Activated CD8-positive, alpha-beta T cell treated with anti-CD3 and anti-CD28 coated beads for 36 hours (primary cell): Measurements from ENCODE around the gene MTFMT. TPM values are rescaled to one million over a fixed set of nuclear protein-coding genes. Genes with fewer than 3 reads are reported as not detected.

ENCODE experiments used
- ATAC-seq: fragments of 200-7000 bp; cut with Tn5 transposase; one replicate; pipeline ENCODE4 v1.10.0; 2021; ENCODE audit warnings: mild to moderate bottlenecking, moderate library complexity
- CTCF ChIA-PET: fragments of 350-600 bp; sonication (Branson Sonifier 250); formaldehyde crosslinking; loops from one replicate; lab custom pipeline; 2021; ENCODE audit warnings: antibody characterized with exemption; lab: Charles Lee
- POLR2A ChIA-PET: fragments of 350-600 bp; sonication (Branson Sonifier 250); formaldehyde crosslinking; loops from one replicate; lab custom pipeline; 2021; ENCODE audit warnings: antibody characterized with exemption; lab: Charles Lee
- DNase-seq: peaks from one replicate; pipeline ENCODE4 v3.0.0-alpha.2; 2020
- H3K27ac Mint-ChIP-seq: one replicate; pipeline ENCODE4 v1.8.0; 2021; ENCODE audit warnings: mild to moderate bottlenecking, mixed read lengths
- H3K27me3 Mint-ChIP-seq: one replicate; pipeline ENCODE4 v1.8.0; 2021; ENCODE audit warnings: mixed read lengths
- H3K36me3 Mint-ChIP-seq: one replicate; pipeline ENCODE4 v1.8.0; 2021; ENCODE audit warnings: low read depth, mixed read lengths
- H3K4me1 Mint-ChIP-seq: one replicate; pipeline ENCODE4 v1.8.0; 2021; ENCODE audit warnings: low read depth, mixed read lengths
- H3K4me3 Mint-ChIP-seq: one replicate; pipeline ENCODE4 v1.8.0; 2021; ENCODE audit warnings: mild to moderate bottlenecking, moderate library complexity, mixed read lengths
- H3K9me3 Mint-ChIP-seq: one replicate; pipeline ENCODE4 v1.8.0; 2021; ENCODE audit warnings: mixed read lengths
- intact Hi-C: fragments of 100-400 bp; cut with micrococcal nuclease; formaldehyde crosslinking; loops from one replicate; pipeline ENCODE4 v1.10.0; 2022
- total RNA-seq, 2 experiments: library from RNA; stranded (reverse); gene quantifications; one replicate each; pipeline ENCODE4 v1.2.3, GENCODE V29; 2021
- TF ChIP-seq, protein P1 (sequence below): fragments of 200-600 bp; IDR thresholded peaks from one replicate; pipeline ENCODE4 v1.8.0; 2022; ENCODE audit warnings: antibody characterized with exemption, mild to moderate bottlenecking

MTFMT gene
- total RNA-seq, 2 experiments from 2014 or later: 19.7 to 21.0 TPM

DNA sequence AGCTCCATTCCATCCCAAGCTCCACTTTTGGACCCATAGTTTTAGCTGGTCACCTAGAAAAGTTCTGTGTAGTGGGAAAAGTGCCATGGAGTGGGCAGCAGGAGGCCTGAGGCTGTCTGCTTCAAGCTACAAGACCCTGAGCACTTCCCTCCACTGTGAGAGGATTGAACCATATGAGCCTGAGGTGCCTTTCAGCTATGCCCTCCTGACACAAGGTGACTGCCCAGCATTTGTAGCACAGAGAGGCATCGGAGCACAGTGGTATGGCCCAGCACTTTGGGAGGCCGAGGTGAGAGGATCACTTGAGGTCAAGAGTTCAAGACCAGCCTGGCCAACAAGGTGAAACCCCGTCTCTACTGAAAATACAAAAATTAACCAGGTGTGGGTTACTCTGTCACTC lies 43.2 kb upstream of the MTFMT start:
- no peak overlapping the region for H3K27ac Mint-ChIP-seq
- H3K36me3 Mint-ChIP-seq: no peaks in the 10 kb centered on the region
- ATAC-seq (no peak), DNase-seq (no peak)
- ChIA-PET POLR2A (interaction anchor here (1.1 kb wide), 1 partner anchor 34 kb away, joined by 3 read pairs; no protein-coding TSS in a partner anchor), CTCF (interaction anchor here (1.0 to 1.4 kb wide), 2 partner anchors 11 to 13 kb away, joined by 3 to 4 read pairs; no protein-coding TSS in a partner anchor)
- TF ChIP-seq, protein P1, sequence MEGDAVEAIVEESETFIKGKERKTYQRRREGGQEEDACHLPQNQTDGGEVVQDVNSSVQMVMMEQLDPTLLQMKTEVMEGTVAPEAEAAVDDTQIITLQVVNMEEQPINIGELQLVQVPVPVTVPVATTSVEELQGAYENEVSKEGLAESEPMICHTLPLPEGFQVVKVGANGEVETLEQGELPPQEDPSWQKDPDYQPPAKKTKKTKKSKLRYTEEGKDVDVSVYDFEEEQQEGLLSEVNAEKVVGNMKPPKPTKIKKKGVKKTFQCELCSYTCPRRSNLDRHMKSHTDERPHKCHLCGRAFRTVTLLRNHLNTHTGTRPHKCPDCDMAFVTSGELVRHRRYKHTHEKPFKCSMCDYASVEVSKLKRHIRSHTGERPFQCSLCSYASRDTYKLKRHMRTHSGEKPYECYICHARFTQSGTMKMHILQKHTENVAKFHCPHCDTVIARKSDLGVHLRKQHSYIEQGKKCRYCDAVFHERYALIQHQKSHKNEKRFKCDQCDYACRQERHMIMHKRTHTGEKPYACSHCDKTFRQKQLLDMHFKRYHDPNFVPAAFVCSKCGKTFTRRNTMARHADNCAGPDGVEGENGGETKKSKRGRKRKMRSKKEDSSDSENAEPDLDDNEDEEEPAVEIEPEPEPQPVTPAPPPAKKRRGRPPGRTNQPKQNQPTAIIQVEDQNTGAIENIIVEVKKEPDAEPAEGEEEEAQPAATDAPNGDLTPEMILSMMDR: no peak
- intact Hi-C loops: no loop called here
- no peak overlapping the region for H3K4me3 Mint-ChIP-seq
- peaks cover 4% of the 10 kb centered on the region for H3K4me1 Mint-ChIP-seq
- H3K27me3 Mint-ChIP-seq: peaks cover 13% of the 10 kb centered on the region
- H3K9me3 Mint-ChIP-seq: no peaks in the 10 kb centered on the region

DNA sequence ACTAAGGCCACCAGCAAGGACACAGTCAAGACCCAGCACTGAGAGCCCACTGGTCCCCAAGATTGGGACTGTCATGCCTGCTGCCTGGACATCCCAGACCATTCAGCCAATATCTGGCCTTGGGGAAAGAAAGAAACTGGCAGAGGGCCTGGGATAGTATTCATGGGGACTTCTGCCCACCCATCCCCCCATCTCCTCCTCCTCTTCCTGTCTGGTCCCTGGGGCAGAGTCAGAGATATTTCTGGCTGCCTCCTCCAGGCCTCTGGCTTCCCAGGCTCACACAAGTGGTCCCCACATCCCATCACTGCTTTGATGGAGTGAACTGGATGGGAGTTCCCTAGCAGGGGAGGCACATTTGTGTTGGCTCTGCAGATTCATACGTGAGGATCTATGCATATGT lies 42.6 kb upstream of the MTFMT start:
- H3K36me3 Mint-ChIP-seq: no peaks in the 10 kb centered on the region
- H3K27ac Mint-ChIP-seq: no peak overlapping the region
- DNase-seq (no peak), ATAC-seq (no peak)
- peaks cover 6% of the 10 kb centered on the region for H3K4me1 Mint-ChIP-seq
- intact Hi-C loops: no loop called here
- peaks cover 16% of the 10 kb centered on the region for H3K27me3 Mint-ChIP-seq
- H3K4me3 Mint-ChIP-seq: no peak overlapping the region
- ChIA-PET CTCF (no interaction called here), POLR2A (interaction anchor here (1.1 kb wide), 1 partner anchor 33 kb away, joined by 3 read pairs; no protein-coding TSS in a partner anchor)
- no peaks in the 10 kb centered on the region for H3K9me3 Mint-ChIP-seq
- TF ChIP-seq, protein P1: no peak

GRCh38 chr15:65071381-65071811 lies 42.0 kb upstream of the MTFMT start:
- Mint-ChIP-seq H3K4me3 (no peak overlapping the region), H3K36me3 (no peaks in the 10 kb centered on the region), H3K4me1 (peaks cover 6% of the 10 kb centered on the region), H3K9me3 (no peaks in the 10 kb centered on the region), H3K27ac (no peak overlapping the region), H3K27me3 (peaks cover 20% of the 10 kb centered on the region)
- TF ChIP-seq, protein P1: no peak
- DNase-seq (no peak), ATAC-seq (no peak)
- intact Hi-C loops: no loop called here
- ChIA-PET POLR2A (no interaction called here), CTCF (no interaction called here)

- Mint-ChIP-seq H3K27me3 (peaks cover 24% of the 10 kb centered on the region), H3K27ac (no peak overlapping the region), H3K36me3 (no peaks in the 10 kb centered on the region), H3K9me3 (no peaks in the 10 kb centered on the region), H3K4me3 (no peak overlapping the region), H3K4me1 (peaks cover 6% of the 10 kb centered on the region)
- TF ChIP-seq, protein P1: no peak
- intact Hi-C loops: no loop called here
- DNase-seq (no peak), ATAC-seq (no peak)
- ChIA-PET POLR2A (interaction anchor here (1.1 kb wide), 1 partner anchor 18 kb away, joined by 3 read pairs; no protein-coding TSS in a partner anchor), CTCF (interaction anchor here (1.3 to 2.7 kb wide), 5 partner anchors 11 to 259 kb away, joined by 3 to 10 read pairs (median 6); no protein-coding TSS in a partner anchor)
These were observed 40.5 kb upstream of the MTFMT start for GRCh38 chr15:65069779-65070546.

DNA sequence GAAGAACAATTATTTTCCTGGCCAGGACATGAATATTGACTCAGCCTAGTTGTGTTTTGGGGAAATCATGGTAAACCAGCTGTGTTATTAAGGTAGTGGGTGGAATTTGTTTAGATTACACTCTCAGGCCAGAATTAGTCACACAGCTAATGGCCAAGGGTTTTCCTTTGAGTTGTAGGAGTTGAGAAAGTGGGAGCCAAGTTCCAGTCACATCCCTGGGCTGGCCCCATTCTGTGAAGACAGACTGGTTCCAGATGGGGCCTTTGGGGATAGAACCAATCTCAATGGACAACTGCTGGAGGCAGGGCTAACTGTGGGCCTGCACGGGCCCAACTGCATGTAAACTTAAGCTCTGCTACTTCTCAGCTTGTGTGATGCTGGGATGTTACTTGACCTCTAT lies 39.7 kb upstream of the MTFMT start:
- no peak overlapping the region for H3K4me3 Mint-ChIP-seq
- intact Hi-C loops: no loop called here
- ATAC-seq: no peak

More for the DNA sequence above, 39.7 kb upstream of the MTFMT start:
- POLR2A ChIA-PET: interaction anchor here (1.1 to 1.2 kb wide), 2 partner anchors 9 to 18 kb away, joined by 3 read pairs; no protein-coding TSS in a partner anchor
- H3K9me3 Mint-ChIP-seq: no peaks in the 10 kb centered on the region
- TF ChIP-seq, protein P1: no peak
- CTCF ChIA-PET: interaction anchor here (1.0 to 2.7 kb wide), 7 partner anchors 8 to 258 kb away, joined by 3 to 10 read pairs (median 3); no protein-coding TSS in a partner anchor
- peaks cover 6% of the 10 kb centered on the region for H3K4me1 Mint-ChIP-seq
- no peaks in the 10 kb centered on the region for H3K36me3 Mint-ChIP-seq
- H3K27me3 Mint-ChIP-seq: peaks cover 24% of the 10 kb centered on the region
- no peak overlapping the region for H3K27ac Mint-ChIP-seq
- DNase-seq: no peak
